Gastroesophageal sphincter (tissue), 3 donors: Measurements from ENCODE around the gene MAPK9.

Experiments used
- CTCF ChIP-seq, 4 experiments: fragments of 200-600 bp in 2 of 4; fragments of 450-650 bp in 2 of 4; sonication (generic) in 1 of 4; IDR thresholded peaks; one replicate each; pipeline ENCODE4 v1.5.1; 2017 to 2019; ENCODE audit warnings: antibody characterized with exemption in 4 of 4, mild to moderate bottlenecking in 2 of 4, moderate library complexity in 2 of 4
- EP300 ChIP-seq: sonication (generic); formaldehyde crosslinking; IDR thresholded peaks from one replicate; pipeline ENCODE4 v1.6.1; 2017; ENCODE audit warnings: antibody characterized with exemption, mild to moderate bottlenecking
- POLR2A ChIP-seq, 2 donors: fragments of 450-650 bp; IDR thresholded peaks; one replicate each; pipeline ENCODE4 v1.6.1; 2017; ENCODE audit warnings: antibody characterized with exemption in 2 of 2, mild to moderate bottlenecking in 2 of 2, moderate library complexity in 1 of 2
- POLR2AphosphoS5 ChIP-seq: sonication (generic); formaldehyde crosslinking; IDR thresholded peaks from one replicate; pipeline ENCODE4 v1.6.1; 2017; ENCODE audit warnings: antibody characterized with exemption

DNA sequence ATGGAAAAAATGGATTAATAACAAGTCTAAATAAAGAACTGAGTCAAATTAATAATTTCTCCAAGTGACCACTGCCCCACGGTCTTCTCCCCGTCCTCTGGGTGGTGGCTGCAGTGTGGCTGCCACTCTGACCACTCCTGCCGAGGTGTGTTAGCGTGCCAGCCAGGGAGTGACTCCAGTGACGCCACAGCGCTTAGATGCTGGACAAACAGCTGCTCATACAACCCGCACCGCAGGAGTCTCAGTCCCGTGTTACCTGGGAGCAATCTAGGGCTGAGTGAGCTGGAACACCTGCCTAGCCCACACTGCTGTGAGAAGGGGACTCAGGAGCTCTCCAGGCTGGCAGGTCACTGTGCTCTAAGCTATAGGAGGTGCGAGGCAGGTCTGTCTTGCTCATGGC is 10.2 kb downstream of the MAPK9 start:
- TF ChIP-seq POLR2A (IDR thresholded peaks at IDR 0.05) (no peak), CTCF (IDR thresholded peaks at IDR 0.05) (no peak), POLR2AphosphoS5 (no peak), EP300 (no peak)
